ENCODE results near the gene SAMD14. TPM values are rescaled to one million over a fixed set of nuclear protein-coding genes. Genes with fewer than 3 reads are reported as not detected.

SAMD14 gene
- total and polyA plus RNA-seq, 2 donors (not counting 1 experiment from before 2014, with no cell fraction given): 2.1 to 3.8 TPM

GRCh38 chr17:50149417-50150353 is 19.7 kb upstream of the SAMD14 start:
- Histone ChIP-seq H3K4me2 (ENCODE audit: extremely low read depth, insufficient read depth, low read length) (peak overlapping the region; percentile 85), H4K20me1 (ENCODE audit: control insufficient read depth, extremely low read depth, insufficient read depth, low read length) (no peaks in the 10 kb centered on the region)
- DNase-seq (ENCODE audit: low read depth in 2 of 2): peak; percentile 49 to 67

DNA sequence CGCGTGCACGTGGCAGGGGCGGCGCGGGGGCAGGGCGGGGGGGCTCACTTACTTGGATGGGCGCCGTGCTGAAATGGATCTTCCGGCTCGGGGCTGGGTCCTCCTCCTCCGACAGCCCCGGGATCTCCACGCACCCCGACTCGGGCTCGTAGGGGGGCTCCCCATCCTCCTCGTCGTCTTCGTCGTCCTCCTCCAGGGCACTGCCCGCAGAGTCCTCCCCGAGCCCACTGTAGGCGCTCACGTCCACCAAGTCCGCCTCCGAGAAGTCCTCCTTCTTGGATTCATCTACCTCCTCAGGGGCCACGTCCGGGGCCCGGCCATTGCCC is 19.1 kb upstream of the SAMD14 start:
- Histone ChIP-seq H3K79me2 (ENCODE audit: control insufficient read depth, insufficient read depth, low read length) (peaks cover 64% of the 10 kb centered on the region), H4K20me1 (ENCODE audit: control insufficient read depth, extremely low read depth, insufficient read depth, low read length) (no peaks in the 10 kb centered on the region), H3K9ac (ENCODE audit: insufficient read depth, low read length) (peak overlapping the region; percentile 83), H3K27me3 (ENCODE audit: control insufficient read depth, insufficient read depth, low read length) (no peaks in the 10 kb centered on the region), H3K27ac (ENCODE audit: insufficient read depth, low read length) (peak overlapping the region; percentile 79), H2AFZ (ENCODE audit: low read length) (no peak overlapping the region), H3K4me2 (ENCODE audit: extremely low read depth, insufficient read depth, low read length) (peak overlapping the region; percentile 85), H3K4me3 (replicated peaks in 1 of 4; ENCODE audit: control extremely low read depth in 1 of 4, insufficient read depth in 1 of 4, low read depth in 3 of 4, low read length in 4 of 4) (peak overlapping the region; percentile 59 to 90 (median 81)), H3K9me3 (ENCODE audit: control insufficient read depth, insufficient read depth, low read depth, low read length) (no peaks in the 10 kb centered on the region), H3K4me1 (ENCODE audit: control insufficient read depth, extremely low read depth, insufficient read depth, low read length) (peaks cover 28% of the 10 kb centered on the region), H3K36me3 (ENCODE audit: control insufficient read depth, insufficient read depth, low read length) (peaks cover 7% of the 10 kb centered on the region)
- no peak for DNase-seq (ENCODE audit: low read depth in 2 of 2)
- no peak for TF ChIP-seq EZH2 (IDR thresholded peaks at IDR 0.05; ENCODE audit: low read length, missing control alignments)
- TF ChIP-seq CTCF (conservative IDR thresholded peaks at IDR 0.05 in 1 of 2, IDR thresholded peaks at IDR 0.05 in 1 of 2; ENCODE audit: low read depth in 1 of 2, low read length in 2 of 2): no peak

More at GRCh38 chr17:50149417-50150353, 19.7 kb upstream of the SAMD14 start:
- peaks cover 60% of the 10 kb centered on the region for H3K79me2 ChIP-seq (ENCODE audit: control insufficient read depth, insufficient read depth, low read length)
- H3K27ac ChIP-seq (ENCODE audit: insufficient read depth, low read length): peak overlapping the region; percentile 79
- peaks cover 30% of the 10 kb centered on the region for H3K4me1 ChIP-seq (ENCODE audit: control insufficient read depth, extremely low read depth, insufficient read depth, low read length)
- TF ChIP-seq EZH2 (IDR thresholded peaks at IDR 0.05; ENCODE audit: low read length, missing control alignments) (no peak), CTCF (conservative IDR thresholded peaks at IDR 0.05 in 1 of 2, IDR thresholded peaks at IDR 0.05 in 1 of 2; ENCODE audit: low read depth in 1 of 2, low read length in 2 of 2) (no peak)
- H3K27me3 ChIP-seq (ENCODE audit: control insufficient read depth, insufficient read depth, low read length): no peaks in the 10 kb centered on the region
- peak overlapping the region; percentile 68 to 90 (median 81) for H3K4me3 ChIP-seq (replicated peaks in 1 of 4; ENCODE audit: control extremely low read depth in 1 of 4, insufficient read depth in 1 of 4, low read depth in 3 of 4, low read length in 4 of 4)
- peaks cover 3% of the 10 kb centered on the region for H3K36me3 ChIP-seq (ENCODE audit: control insufficient read depth, insufficient read depth, low read length)
- H3K9ac ChIP-seq (ENCODE audit: insufficient read depth, low read length): peak overlapping the region; percentile 83
- H2AFZ ChIP-seq (ENCODE audit: low read length): no peak overlapping the region
- no peaks in the 10 kb centered on the region for H3K9me3 ChIP-seq (ENCODE audit: control insufficient read depth, insufficient read depth, low read depth, low read length)

GRCh38 chr17:50148226-50149090 is 18.5 kb upstream of the SAMD14 start:
- peak overlapping the region; percentile 65 for H3K9ac ChIP-seq (ENCODE audit: insufficient read depth, low read length)
- H2AFZ ChIP-seq (ENCODE audit: low read length): no peak overlapping the region
- peak overlapping the region; percentile 60 for H3K27ac ChIP-seq (ENCODE audit: insufficient read depth, low read length)
- peak; percentile 9 to 31 for TF ChIP-seq CTCF (conservative IDR thresholded peaks at IDR 0.05 in 1 of 2, IDR thresholded peaks at IDR 0.05 in 1 of 2; ENCODE audit: low read depth in 1 of 2, low read length in 2 of 2)
- no peak for TF ChIP-seq EZH2 (IDR thresholded peaks at IDR 0.05; ENCODE audit: low read length, missing control alignments)
- no peaks in the 10 kb centered on the region for H3K27me3 ChIP-seq (ENCODE audit: control insufficient read depth, insufficient read depth, low read length)
- H3K4me1 ChIP-seq (ENCODE audit: control insufficient read depth, extremely low read depth, insufficient read depth, low read length): peaks cover 26% of the 10 kb centered on the region
- H4K20me1 ChIP-seq (ENCODE audit: control insufficient read depth, extremely low read depth, insufficient read depth, low read length): no peaks in the 10 kb centered on the region
- peaks cover 70% of the 10 kb centered on the region for H3K79me2 ChIP-seq (ENCODE audit: control insufficient read depth, insufficient read depth, low read length)
- peak overlapping the region; percentile 98 for H3K4me2 ChIP-seq (ENCODE audit: extremely low read depth, insufficient read depth, low read length)
- H3K36me3 ChIP-seq (ENCODE audit: control insufficient read depth, insufficient read depth, low read length): peaks cover 9% of the 10 kb centered on the region
- DNase-seq (ENCODE audit: low read depth in 2 of 2): peak in 1 of 2 donors; percentile 53
- H3K9me3 ChIP-seq (ENCODE audit: control insufficient read depth, insufficient read depth, low read depth, low read length): no peaks in the 10 kb centered on the region
- peak overlapping the region; percentile 72 to 84 (median 79) for H3K4me3 ChIP-seq (replicated peaks in 1 of 4; ENCODE audit: control extremely low read depth in 1 of 4, insufficient read depth in 1 of 4, low read depth in 3 of 4, low read length in 4 of 4)
